Activated CD4-positive, alpha-beta memory T cell treated with anti-CD3 and anti-CD28 coated beads for 36 hours (primary cell): ENCODE results near the gene S100A13. TPM values are rescaled to one million over a fixed set of nuclear protein-coding genes. Genes with fewer than 3 reads are reported as not detected.
"Not testable (repeated sequence)": the region's sequence is repeated elsewhere in the genome, so short reads cannot be mapped to it uniquely, and the experiment has no call there.

Experiments
- CTCF ChIA-PET: fragments of 350-600 bp; sonication (Branson Sonifier 250); formaldehyde crosslinking; loops from one replicate; lab custom pipeline; 2021; ENCODE audit warnings: antibody characterized with exemption, inconsistent platforms; lab: Charles Lee
- POLR2A ChIA-PET: fragments of 350-600 bp; sonication (Branson Sonifier 250); formaldehyde crosslinking; loops from one replicate; lab custom pipeline; 2021; ENCODE audit warnings: antibody characterized with exemption; lab: Charles Lee
- DNase-seq: peaks from one replicate; pipeline ENCODE4 v3.0.0-alpha.2; 2020
- H3K27ac Mint-ChIP-seq: one replicate; pipeline ENCODE4 v1.8.0; 2021; ENCODE audit warnings: mixed read lengths
- H3K27me3 Mint-ChIP-seq: one replicate; pipeline ENCODE4 v1.8.0; 2021; ENCODE audit warnings: mixed read lengths
- H3K36me3 Mint-ChIP-seq: one replicate; pipeline ENCODE4 v1.8.0; 2021; ENCODE audit warnings: mixed read lengths
- H3K4me1 Mint-ChIP-seq: one replicate; pipeline ENCODE4 v1.8.0; 2021; ENCODE audit warnings: low read depth, mixed read lengths
- H3K4me3 Mint-ChIP-seq: one replicate; pipeline ENCODE4 v1.8.0; 2021; ENCODE audit warnings: mild to moderate bottlenecking, mixed read lengths
- H3K9me3 Mint-ChIP-seq: one replicate; pipeline ENCODE4 v1.8.0; 2021; ENCODE audit warnings: mixed read lengths
- intact Hi-C: fragments of 100-400 bp; cut with micrococcal nuclease; formaldehyde crosslinking; loops from one replicate; pipeline ENCODE4 v1.15.1; 2023
- total RNA-seq, 2 experiments: library from RNA; stranded (reverse); gene quantifications; one replicate each; pipeline ENCODE4 v1.2.3, GENCODE V29; 2021

S100A13 gene
- total RNA-seq, 2 experiments from 2014 or later = 11.6 to 13.6 TPM

DNA sequence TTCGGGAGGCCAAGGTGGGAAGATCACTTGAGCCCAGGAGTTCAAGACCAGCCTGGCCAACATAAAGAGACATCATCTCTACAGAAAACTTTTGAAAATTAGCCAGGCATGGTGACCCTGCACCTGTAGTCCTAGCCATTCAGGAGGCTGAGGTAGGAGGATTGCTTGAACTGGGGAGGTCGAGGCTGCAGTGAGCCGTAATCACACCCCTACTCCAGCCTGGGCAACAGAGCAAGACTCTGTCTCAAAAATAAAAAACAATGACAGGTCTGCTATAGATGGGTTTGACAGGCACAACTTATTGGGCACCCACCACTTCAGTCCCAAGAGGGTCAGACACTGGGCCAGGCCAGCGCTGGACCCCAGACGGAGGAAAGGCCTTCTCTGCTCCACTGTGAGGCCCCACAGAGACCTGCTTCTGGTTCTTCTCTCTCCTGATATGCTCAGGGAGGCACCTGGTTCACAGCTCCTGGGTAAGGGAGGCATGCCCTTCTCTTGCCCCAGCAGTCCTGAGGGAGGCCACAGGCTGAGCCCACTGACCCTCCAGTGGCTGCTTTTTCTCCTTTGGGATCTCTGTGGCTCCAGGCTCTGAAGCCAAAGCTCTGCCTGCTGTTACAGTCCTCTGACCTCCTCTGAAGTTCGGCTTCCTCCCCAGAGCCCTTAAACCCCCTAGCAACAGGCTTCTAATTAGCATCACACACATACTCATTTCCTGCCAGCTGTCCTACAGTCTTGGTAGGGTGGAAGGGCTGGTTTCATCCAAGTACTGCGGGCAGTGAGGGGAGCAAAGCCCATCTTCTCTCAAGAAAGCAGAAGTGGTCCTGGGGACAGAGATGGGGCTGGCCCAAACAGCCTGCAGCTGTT, 28.8 kb downstream of the S100A13 start:
- Mint-ChIP-seq H3K27ac (no peak overlapping the region), H3K4me3 (no peak overlapping the region), H3K36me3 (no peaks in the 10 kb centered on the region)

DNA sequence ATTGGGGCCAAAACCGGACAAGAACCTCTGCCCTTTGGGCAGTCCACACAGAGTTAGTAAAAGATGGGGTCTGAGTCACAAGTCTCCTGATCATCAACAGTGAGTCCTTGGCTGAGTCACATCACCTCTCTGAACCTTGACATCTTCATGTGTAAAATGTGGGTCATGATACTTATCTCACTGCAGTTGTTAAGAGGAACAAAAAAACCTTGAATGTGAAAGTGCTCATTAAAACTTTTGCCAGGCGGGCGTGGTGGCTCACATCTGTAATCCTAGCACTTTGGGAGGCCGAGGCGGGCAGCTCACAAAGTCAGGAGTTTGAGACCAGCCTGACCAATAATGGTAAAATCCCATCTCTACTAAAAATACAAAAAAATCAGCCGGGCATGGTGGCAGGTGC, 30.1 kb downstream of the S100A13 start:
- DNase-seq = peak; percentile 51
- intact Hi-C loops = loop anchor here (1.0 kb wide), 1 partner anchor 25 kb away; no protein-coding TSS in a partner anchor
- Mint-ChIP-seq H3K9me3 (no peaks in the 10 kb centered on the region), H3K27me3 (no peaks in the 10 kb centered on the region), H3K4me3 (no peak overlapping the region), H3K4me1 (peaks cover 17% of the 10 kb centered on the region), H3K36me3 (no peaks in the 10 kb centered on the region), H3K27ac (peak overlapping the region; percentile 69)
- POLR2A ChIA-PET = no interaction called here
- CTCF ChIA-PET = interaction anchor here (1.2 kb wide), 1 partner anchor 87 kb away, joined by 5 read pairs; no protein-coding TSS in a partner anchor

More for the DNA sequence above, 28.8 kb downstream of the S100A13 start:
- intact Hi-C loops = no loop called here
- Mint-ChIP-seq H3K27me3 (no peaks in the 10 kb centered on the region), H3K9me3 (no peaks in the 10 kb centered on the region), H3K4me1 (peaks cover 17% of the 10 kb centered on the region)
- ChIA-PET CTCF (interaction anchor here (0.6 to 1.7 kb wide), 3 partner anchors 66 to 397 kb away, joined by 3 to 5 read pairs (median 4); no protein-coding TSS in a partner anchor), POLR2A (no interaction called here)
- peak; percentile 26 for DNase-seq

DNA sequence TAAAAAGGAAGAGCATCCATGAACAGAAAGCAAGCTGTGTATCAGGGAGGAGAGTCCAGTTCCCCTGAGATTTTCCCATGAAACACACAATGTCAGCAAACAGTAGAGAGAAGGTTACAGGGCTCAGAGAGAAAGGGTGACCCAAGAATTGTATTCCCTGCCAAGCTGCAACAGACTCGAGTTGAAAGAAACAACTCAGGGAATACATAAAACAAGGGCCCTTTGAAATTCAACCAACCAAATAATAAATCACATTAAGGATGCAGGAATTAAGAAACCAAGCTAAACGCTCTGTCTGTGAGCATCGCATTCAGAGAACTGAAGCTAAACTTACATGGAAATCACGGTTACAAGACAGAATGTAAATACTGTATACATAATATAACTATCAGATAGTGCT, 34.6 kb downstream of the S100A13 start:
- no peaks in the 10 kb centered on the region for H3K27me3 Mint-ChIP-seq
- peaks cover 9% of the 10 kb centered on the region for H3K4me1 Mint-ChIP-seq
- no peak overlapping the region for H3K4me3 Mint-ChIP-seq
- no peaks in the 10 kb centered on the region for H3K36me3 Mint-ChIP-seq
- POLR2A ChIA-PET = no interaction called here
- no peaks in the 10 kb centered on the region for H3K9me3 Mint-ChIP-seq
- DNase-seq = no peak
- H3K27ac Mint-ChIP-seq = no peak overlapping the region
- intact Hi-C loops = no loop called here
- CTCF ChIA-PET = interaction anchor here (1.5 to 1.7 kb wide), 3 partner anchors 20 to 82 kb away, joined by 3 to 4 read pairs (median 4); no protein-coding TSS in a partner anchor

DNA sequence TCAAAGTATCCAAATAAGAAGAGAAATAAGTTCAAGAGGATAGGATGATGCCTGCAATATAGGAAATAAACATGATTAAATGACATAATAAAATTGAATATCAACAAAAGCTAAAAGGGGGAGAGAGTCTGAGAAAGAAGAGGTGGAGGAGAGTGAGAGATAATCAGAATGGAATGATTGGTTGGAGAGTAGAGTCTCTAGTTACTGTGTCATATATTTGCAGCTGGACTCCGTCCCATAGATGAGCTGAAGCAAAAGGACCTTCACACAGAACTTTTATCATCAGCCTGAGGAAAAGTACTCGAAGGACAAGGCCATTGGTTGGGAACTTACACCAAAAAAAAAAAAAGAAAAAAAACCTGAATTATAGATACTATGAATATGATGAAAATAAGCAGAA, 38.8 kb downstream of the S100A13 start:
- POLR2A ChIA-PET = interaction anchor here (0.6 kb wide), 1 partner anchor 35 kb away, joined by 4 read pairs; no protein-coding TSS in a partner anchor

DNA sequence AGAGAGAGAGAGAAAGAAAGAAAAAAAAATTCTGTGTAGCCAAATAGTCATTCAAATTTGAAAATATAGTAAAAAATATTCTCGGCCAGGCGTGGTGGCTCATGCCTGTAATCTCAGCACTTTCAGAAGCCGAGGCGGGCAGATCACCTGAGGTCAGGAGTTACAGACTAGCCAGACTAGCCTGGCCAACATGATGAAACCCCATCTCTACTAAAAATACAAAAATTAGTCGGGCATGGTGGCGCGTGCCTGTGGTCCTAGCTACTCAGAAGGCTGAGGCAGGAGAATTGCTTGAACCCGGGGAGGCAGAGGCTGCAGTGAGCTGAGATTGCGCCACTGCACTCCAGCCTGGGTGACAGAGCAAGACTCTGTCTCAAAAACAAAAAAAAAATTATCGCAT, 39.3 kb downstream of the S100A13 start:
- H3K4me1 Mint-ChIP-seq, H3K4me3 Mint-ChIP-seq, H3K9me3 Mint-ChIP-seq, H3K27ac Mint-ChIP-seq, CTCF ChIA-PET, H3K36me3 Mint-ChIP-seq, H3K27me3 Mint-ChIP-seq, POLR2A ChIA-PET, DNase-seq, intact Hi-C loops: not testable (repeated sequence)

More for the DNA sequence above, 38.8 kb downstream of the S100A13 start:
- Mint-ChIP-seq H3K4me1 (no peaks in the 10 kb centered on the region), H3K27ac (no peak overlapping the region), H3K9me3 (no peaks in the 10 kb centered on the region), H3K4me3 (no peak overlapping the region), H3K36me3 (no peaks in the 10 kb centered on the region), H3K27me3 (peaks cover 5% of the 10 kb centered on the region)
- no peak for DNase-seq
- intact Hi-C loops = no loop called here
- CTCF ChIA-PET = no interaction called here

DNA sequence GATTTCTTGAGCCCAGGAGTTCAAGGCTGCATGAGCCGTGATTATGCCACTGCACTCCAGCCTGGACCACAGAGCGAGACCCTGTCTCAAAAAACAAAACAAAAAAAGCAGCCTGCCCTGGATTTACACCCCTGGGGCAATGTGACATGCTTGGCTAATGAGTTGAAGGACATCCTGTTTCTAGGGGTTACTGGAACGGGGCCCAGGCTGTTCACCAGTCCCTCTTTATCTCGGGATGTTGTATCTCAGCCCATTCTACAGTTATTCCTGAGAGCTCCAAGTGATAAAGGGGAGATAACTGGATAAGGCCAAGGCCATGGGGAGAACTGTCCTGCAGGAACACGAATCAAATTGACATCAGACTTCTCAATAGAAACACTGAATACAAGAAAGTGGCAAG, 40.0 kb downstream of the S100A13 start:
- no peak overlapping the region for H3K27ac Mint-ChIP-seq
- CTCF ChIA-PET = no interaction called here

DNA sequence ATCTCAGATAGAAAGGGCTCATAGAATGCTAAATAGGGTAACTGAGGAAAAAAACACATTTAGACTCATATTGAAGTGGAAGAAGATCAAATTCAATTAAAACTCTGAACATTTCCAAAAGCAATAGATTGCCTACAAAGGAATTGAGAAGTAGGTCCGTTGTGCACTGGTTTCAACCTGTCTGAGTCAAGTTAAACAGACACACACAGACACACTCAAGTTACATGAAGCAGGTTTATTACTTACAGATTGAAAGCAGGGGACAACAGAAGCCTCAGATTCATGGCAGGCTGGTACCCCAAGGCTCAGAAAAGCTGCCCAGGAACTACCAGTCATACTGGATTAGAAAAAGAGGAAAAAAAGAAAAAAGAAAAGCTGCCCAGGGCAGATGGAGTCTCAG, 41.0 kb downstream of the S100A13 start:
- Mint-ChIP-seq H3K36me3 (no peaks in the 10 kb centered on the region), H3K9me3 (no peaks in the 10 kb centered on the region), H3K27ac (no peak overlapping the region), H3K27me3 (peaks cover 5% of the 10 kb centered on the region), H3K4me1 (no peaks in the 10 kb centered on the region), H3K4me3 (no peak overlapping the region)
- intact Hi-C loops = no loop called here
- ChIA-PET CTCF (no interaction called here), POLR2A (no interaction called here)
- DNase-seq = no peak

More for the DNA sequence above, 40.0 kb downstream of the S100A13 start:
- Mint-ChIP-seq H3K36me3 (no peaks in the 10 kb centered on the region), H3K27me3 (peaks cover 5% of the 10 kb centered on the region), H3K9me3 (no peaks in the 10 kb centered on the region), H3K4me1 (no peaks in the 10 kb centered on the region), H3K4me3 (no peak overlapping the region)
- DNase-seq = no peak
- intact Hi-C loops = no loop called here
- POLR2A ChIA-PET = no interaction called here

DNA sequence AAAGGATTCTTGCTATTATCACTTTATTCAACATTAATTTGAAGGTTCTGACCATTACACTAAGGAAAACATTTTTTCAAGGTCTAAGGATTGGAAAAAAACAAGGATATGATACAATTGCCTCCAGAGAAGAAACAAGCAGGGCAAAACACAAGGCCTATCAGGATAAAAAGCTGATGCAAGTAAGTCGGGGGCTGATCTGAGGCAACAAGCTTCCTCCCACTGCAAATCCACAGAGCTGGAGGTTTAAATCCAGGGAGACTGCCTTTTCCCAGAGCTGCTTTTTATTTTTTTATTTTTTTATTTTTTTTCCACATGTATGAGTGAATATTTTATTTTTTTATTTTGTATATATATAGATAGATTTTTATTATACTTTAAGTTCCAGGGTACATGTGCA, 42.3 kb downstream of the S100A13 start:
- Mint-ChIP-seq H3K27me3 (peaks cover 5% of the 10 kb centered on the region), H3K4me3 (no peak overlapping the region), H3K27ac (no peak overlapping the region), H3K4me1 (no peaks in the 10 kb centered on the region), H3K36me3 (no peaks in the 10 kb centered on the region), H3K9me3 (no peaks in the 10 kb centered on the region)
- intact Hi-C loops = no loop called here
- DNase-seq = no peak
- ChIA-PET CTCF (interaction anchor here (0.7 to 1.0 kb wide), 2 partner anchors 51 to 119 kb away, joined by 3 read pairs; no protein-coding TSS in a partner anchor), POLR2A (no interaction called here)

DNA sequence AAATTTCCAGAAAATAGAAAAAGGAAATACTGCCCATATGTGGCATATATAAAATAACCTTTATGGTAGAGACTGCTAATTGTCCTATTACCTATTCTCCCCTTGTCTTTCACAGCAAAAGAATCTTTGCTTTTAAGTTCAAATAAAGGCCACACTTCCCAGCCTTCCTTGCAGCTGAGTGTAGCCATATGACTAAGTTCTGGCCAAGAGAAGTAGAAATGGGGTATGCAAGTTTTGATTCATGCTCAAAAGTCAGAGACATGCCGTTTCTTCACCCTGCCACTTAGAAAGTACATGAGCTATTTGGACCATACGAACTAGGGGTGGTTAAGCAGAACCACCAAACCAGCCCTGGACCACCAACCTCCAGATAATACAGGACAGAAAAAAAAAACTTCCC, 43.3 kb downstream of the S100A13 start:
- no peaks in the 10 kb centered on the region for H3K9me3 Mint-ChIP-seq
- intact Hi-C loops = no loop called here
- ChIA-PET CTCF (no interaction called here), POLR2A (no interaction called here)
- no peak for DNase-seq
- H3K4me1 Mint-ChIP-seq = no peaks in the 10 kb centered on the region
- H3K36me3 Mint-ChIP-seq = no peaks in the 10 kb centered on the region
- no peak overlapping the region for H3K27ac Mint-ChIP-seq
- H3K4me3 Mint-ChIP-seq = no peak overlapping the region
- peaks cover 10% of the 10 kb centered on the region for H3K27me3 Mint-ChIP-seq

DNA sequence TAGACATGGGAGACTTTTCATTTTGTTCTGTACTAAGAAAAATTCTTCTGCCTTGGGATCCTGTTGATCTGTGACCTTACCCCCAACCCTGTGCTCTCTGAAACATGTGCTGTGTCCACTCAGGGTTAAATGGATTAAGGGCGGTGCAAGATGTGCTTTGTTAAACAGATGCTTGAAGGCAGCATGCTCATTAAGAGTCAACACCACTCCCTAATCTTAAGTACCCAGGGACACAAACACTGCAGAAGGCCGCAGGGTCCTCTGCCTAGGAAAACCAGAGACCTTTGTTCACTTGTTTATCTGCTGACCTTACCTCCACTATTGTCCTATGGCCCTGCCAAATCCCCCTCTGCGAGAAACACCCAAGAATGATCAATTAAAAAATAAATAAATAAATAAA, 43.8 kb downstream of the S100A13 start:
- H3K9me3 Mint-ChIP-seq, H3K4me1 Mint-ChIP-seq, DNase-seq, intact Hi-C loops, H3K4me3 Mint-ChIP-seq, H3K36me3 Mint-ChIP-seq, CTCF ChIA-PET, H3K27ac Mint-ChIP-seq, POLR2A ChIA-PET: not testable (repeated sequence)
- H3K27me3 Mint-ChIP-seq = peaks cover 14% of the 10 kb centered on the region

DNA sequence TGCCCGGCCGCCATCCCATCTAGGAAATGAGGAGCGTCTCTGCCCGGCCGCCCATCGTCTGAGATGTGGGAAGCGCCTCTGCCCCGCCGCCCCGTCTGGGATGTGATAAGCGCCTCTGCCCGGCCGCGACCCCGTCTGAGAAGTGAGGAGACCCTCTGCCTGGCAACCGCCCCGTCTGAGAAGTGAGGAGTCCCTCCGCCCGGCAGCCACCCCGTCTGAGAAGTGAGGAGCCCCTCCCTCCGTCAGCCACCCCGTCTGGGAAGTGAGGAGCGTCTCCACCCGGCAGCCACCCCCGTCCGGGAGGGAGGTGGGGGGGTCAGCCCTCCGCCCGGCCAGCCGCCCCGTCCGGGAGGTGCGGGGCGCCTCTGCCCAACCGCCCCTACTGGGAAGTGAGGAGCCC, 44.5 kb downstream of the S100A13 start:
- H3K9me3 Mint-ChIP-seq, intact Hi-C loops, DNase-seq, H3K36me3 Mint-ChIP-seq, H3K27ac Mint-ChIP-seq, POLR2A ChIA-PET, CTCF ChIA-PET, H3K4me1 Mint-ChIP-seq, H3K4me3 Mint-ChIP-seq: not testable (repeated sequence)
- H3K27me3 Mint-ChIP-seq = peaks cover 21% of the 10 kb centered on the region

DNA sequence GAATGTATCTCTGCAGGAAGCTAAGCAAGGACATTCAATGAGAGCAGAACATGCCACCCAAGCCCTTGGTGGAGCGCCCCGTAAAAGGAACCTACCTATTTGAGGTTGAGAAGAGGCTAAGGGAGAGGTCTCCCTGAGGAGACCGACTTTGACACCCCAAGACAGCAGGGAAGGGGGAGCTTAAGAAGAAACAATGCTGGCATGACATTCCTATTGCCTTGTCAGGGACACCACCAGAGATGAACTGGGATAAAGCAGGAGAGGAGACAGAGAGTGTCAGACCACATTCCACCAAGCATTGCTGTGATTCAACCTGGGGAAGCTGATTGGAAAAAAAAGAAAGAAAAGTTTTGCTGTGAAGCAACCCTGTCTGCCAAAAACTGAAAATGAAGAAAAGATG, 48.4 kb downstream of the S100A13 start:
- ChIA-PET CTCF (interaction anchor here (0.8 to 1.8 kb wide), 2 partner anchors 47 to 84 kb away, joined by 3 to 7 read pairs; no protein-coding TSS in a partner anchor), POLR2A (interaction anchor here (0.7 kb wide), 1 partner anchor 1719 kb away, joined by 3 read pairs; no protein-coding TSS in a partner anchor)
- H3K4me1 Mint-ChIP-seq = peaks cover 2% of the 10 kb centered on the region
- no peak for DNase-seq
- no peaks in the 10 kb centered on the region for H3K36me3 Mint-ChIP-seq
- intact Hi-C loops = no loop called here
- H3K4me3 Mint-ChIP-seq = no peak overlapping the region
- H3K9me3 Mint-ChIP-seq = no peaks in the 10 kb centered on the region
- H3K27me3 Mint-ChIP-seq = peaks cover 26% of the 10 kb centered on the region
- H3K27ac Mint-ChIP-seq = no peak overlapping the region
